DMS153 treated with DMSO at 0.1 percent for 48 hours (cell line): ENCODE measurements around the gene METTL22.

Experiments
- DNase-seq: peaks from one replicate; lab custom pipeline; 2025; ENCODE audit not compliant: unreplicated experiment; lab: John Stamatoyannopoulos, UW

Gene METTL22

DNA sequence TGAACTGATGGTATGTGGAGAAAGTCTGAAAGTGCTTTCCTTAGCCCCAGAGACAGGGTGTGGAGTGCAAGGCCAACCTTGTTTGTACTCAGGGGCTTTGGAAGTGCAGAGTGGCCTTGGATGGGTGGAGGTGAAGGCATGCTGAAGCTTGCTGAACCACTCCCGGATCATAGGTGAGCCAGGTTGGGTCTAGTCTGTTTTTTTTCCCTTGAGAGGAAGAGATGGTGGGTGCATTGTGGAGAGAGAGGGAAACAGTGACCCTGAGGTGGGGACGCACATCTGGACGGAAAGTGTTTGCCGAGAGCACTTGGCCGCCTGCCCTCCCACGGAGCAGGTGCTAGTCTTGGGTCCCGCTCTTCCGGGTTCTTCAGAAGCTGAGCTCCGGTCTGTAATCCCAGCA is 65.4 kb downstream of the METTL22 start:
- DNase-seq = no peak

DNA sequence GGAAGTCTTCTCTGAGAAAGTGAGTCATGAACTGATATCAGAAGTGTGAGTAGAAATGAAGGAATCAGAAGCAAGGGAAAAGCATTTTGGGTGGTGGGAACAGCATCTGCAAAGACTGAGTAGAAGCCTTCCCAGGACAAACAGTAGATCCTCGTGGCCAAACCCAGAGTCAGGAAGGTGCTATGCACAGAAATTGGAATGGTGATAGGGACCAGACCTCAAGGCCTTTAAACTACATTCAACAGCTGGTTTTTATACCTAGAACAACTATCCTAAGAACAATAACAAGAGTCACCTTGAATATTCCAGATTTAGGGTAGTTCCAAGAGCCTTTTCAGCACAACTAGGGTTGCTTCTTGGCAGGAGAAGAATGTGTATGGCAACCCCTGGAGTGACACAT is 68.2 kb downstream of the METTL22 start:
- DNase-seq = no peak

DNA sequence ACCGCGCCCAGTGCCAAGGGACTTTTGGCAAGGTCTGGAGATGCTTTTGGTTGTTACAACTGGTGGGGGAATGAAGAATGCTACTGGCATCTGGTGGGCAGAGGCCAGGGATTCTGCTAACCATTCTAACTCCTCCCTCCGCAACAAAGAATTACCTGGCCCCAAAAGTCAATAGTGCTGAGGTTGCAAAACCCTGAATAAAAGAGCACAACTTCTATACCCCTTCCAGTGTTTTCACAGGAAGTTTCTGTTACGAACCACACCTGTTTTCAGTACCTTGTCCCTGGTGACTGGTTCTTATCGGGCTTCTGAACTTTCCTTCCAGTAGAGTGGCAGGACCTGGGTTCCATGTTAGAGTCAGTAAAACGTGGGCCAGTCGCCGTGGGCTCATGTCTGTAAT is 70.2 kb downstream of the METTL22 start:
- DNase-seq = no peak

- DNase-seq = no peak
Measured at GRCh38 chr16:8694795-8695728, 73.6 kb downstream of the METTL22 start.

- DNase-seq = no peak
Measured at GRCh38 chr16:8696880-8697279, 75.4 kb downstream of the METTL22 start.

- DNase-seq = no peak
Measured at GRCh38 chr16:8697965-8698364, 76.5 kb downstream of the METTL22 start.
